ENCODE measurements around the gene PPP1R7.

DNA sequence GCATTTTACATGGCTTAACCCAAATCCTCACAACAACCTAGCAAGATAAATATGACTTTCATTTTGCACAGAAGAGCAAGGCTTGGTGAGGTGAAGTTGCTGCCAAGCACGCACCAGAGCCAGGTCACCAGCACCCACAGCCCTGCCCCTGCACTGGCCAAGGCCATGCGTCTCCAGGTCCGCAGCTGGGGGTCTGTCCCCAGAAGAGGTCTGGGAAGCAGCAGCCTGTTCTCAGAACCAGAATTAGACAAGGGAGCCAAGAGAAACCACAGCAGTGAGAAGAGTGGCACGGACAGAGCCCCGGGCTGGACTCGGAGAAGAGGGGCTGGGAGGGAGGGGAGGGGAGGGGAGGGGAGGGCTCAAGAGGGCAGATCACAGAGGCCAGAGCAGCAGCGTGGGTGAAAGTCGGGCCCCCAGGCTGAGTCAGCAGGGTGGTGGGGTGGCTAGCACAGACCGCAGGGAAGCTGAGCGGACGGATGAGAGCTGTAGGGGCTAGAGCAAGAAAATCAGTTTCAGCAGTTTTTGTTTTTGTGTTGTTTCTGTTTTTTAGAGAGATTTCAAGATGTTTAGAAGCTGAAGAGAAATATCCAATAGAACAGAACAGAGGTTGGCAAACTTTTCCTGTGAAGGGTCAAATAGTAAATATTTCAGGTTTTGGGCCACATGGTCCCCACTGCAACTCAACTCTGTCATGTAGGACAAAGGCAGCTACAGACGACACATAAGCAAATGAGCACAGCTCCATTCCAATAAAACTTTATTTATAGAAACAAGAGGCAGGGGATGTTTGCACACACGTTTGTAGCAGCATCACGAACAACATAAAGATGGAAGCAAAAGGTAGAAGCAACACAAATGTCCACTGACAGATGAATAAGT is 40.8 kb upstream of the PPP1R7 start:
- TF ChIP-seq EP300 (IDR thresholded peaks at IDR 0.05): no peak
- TF ChIP-seq, protein P1, sequence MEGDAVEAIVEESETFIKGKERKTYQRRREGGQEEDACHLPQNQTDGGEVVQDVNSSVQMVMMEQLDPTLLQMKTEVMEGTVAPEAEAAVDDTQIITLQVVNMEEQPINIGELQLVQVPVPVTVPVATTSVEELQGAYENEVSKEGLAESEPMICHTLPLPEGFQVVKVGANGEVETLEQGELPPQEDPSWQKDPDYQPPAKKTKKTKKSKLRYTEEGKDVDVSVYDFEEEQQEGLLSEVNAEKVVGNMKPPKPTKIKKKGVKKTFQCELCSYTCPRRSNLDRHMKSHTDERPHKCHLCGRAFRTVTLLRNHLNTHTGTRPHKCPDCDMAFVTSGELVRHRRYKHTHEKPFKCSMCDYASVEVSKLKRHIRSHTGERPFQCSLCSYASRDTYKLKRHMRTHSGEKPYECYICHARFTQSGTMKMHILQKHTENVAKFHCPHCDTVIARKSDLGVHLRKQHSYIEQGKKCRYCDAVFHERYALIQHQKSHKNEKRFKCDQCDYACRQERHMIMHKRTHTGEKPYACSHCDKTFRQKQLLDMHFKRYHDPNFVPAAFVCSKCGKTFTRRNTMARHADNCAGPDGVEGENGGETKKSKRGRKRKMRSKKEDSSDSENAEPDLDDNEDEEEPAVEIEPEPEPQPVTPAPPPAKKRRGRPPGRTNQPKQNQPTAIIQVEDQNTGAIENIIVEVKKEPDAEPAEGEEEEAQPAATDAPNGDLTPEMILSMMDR (IDR thresholded peaks at IDR 0.05): no peak
